ENCODE measurements around the gene SPRED1.

DNA sequence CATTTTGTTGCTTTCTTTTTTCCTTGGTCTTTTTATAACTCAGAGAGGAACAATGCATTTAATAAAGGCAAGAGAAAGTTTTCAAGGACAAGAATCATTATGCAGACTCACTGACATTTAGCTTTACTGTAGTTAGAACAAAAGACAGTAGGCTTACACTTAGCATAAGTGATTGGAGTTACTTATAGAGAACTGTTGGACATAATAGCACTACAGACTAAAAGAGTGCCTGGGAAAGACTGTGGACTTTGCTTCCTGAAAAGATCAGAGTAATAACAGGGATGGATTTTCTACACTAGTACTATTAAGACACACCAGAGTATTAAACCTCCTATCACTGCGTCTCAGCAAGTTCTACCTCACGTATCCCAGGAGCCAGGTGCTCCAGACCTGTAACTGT, 39.3 kb upstream of the SPRED1 start:
- TF ChIP-seq NFYB (IDR thresholded peaks at IDR 0.05; ENCODE audit: insufficient read depth, low read depth, low read length) (no peak), MAX (IDR thresholded peaks at IDR 0.05; ENCODE audit: low read depth, low read length) (no peak), BHLHE40 (IDR thresholded peaks at IDR 0.05; ENCODE audit: borderline replicate concordance in 1 of 2, low read depth in 2 of 2, low read length in 1 of 2) (no peak), CBX5 (IDR thresholded peaks at IDR 0.05; ENCODE audit: low read depth) (no peak), NFXL1 (IDR thresholded peaks at IDR 0.05; ENCODE audit: borderline replicate concordance) (no peak), GABPA (IDR thresholded peaks at IDR 0.05; ENCODE audit: low read depth) (no peak)
- TF ChIP-seq, protein P1, sequence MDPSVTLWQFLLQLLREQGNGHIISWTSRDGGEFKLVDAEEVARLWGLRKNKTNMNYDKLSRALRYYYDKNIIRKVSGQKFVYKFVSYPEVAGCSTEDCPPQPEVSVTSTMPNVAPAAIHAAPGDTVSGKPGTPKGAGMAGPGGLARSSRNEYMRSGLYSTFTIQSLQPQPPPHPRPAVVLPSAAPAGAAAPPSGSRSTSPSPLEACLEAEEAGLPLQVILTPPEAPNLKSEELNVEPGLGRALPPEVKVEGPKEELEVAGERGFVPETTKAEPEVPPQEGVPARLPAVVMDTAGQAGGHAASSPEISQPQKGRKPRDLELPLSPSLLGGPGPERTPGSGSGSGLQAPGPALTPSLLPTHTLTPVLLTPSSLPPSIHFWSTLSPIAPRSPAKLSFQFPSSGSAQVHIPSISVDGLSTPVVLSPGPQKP (IDR thresholded peaks at IDR 0.05; ENCODE audit: low read depth, low read length), result no peak
- TF ChIP-seq, protein P2, sequence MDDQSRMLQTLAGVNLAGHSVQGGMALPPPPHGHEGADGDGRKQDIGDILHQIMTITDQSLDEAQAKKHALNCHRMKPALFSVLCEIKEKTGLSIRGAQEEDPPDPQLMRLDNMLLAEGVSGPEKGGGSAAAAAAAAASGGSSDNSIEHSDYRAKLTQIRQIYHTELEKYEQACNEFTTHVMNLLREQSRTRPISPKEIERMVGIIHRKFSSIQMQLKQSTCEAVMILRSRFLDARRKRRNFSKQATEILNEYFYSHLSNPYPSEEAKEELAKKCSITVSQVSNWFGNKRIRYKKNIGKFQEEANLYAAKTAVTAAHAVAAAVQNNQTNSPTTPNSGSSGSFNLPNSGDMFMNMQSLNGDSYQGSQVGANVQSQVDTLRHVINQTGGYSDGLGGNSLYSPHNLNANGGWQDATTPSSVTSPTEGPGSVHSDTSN (IDR thresholded peaks at IDR 0.05; ENCODE audit: insufficient replicate concordance, low read depth, low read length), result no peak
